ENCODE data around the gene NCR1. TPM values are rescaled to one million over a fixed set of nuclear protein-coding genes. Genes with fewer than 3 reads are reported as not detected.
"Not testable (repeated sequence)": the region's sequence is repeated elsewhere in the genome, so short reads cannot be mapped to it uniquely, and the experiment has no call there.

Gene NCR1
- total RNA-seq, 2 donors from 2014 or later = not detected

- Histone ChIP-seq H3K4me3 (no peak overlapping the region), H3K27me3 (no peaks in the 10 kb centered on the region), H3K9me3 (no peaks in the 10 kb centered on the region), H3K36me3 (no peaks in the 10 kb centered on the region), H3K4me1 (no peaks in the 10 kb centered on the region), H3K27ac (no peak overlapping the region)
- DNase-seq (ENCODE audit: low spot score) = no peak
- TF ChIP-seq, protein P1, sequence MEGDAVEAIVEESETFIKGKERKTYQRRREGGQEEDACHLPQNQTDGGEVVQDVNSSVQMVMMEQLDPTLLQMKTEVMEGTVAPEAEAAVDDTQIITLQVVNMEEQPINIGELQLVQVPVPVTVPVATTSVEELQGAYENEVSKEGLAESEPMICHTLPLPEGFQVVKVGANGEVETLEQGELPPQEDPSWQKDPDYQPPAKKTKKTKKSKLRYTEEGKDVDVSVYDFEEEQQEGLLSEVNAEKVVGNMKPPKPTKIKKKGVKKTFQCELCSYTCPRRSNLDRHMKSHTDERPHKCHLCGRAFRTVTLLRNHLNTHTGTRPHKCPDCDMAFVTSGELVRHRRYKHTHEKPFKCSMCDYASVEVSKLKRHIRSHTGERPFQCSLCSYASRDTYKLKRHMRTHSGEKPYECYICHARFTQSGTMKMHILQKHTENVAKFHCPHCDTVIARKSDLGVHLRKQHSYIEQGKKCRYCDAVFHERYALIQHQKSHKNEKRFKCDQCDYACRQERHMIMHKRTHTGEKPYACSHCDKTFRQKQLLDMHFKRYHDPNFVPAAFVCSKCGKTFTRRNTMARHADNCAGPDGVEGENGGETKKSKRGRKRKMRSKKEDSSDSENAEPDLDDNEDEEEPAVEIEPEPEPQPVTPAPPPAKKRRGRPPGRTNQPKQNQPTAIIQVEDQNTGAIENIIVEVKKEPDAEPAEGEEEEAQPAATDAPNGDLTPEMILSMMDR (IDR thresholded peaks at IDR 0.05) = no peak
Observed at GRCh38 chr19:54893406-54893805, 12.5 kb upstream of the NCR1 start.

DNA sequence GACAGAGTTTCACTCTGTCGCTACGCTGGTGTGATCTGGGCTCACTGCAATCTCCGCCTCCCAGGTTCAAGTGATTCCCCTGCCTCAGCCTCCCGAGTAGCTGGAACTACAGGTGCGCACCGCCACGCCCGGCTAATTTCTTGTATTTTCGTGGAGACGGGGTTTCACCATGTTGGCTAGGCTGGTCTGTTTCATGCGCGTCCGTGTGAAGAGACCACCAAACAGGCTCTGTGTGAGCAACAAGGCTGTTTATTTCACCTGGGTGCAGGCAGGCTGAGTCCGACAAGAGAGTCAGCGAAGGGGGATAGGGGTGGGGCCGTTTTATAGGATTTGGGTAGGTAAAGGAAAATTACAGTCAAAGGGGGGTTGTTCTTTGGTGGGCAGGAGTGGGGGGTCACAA is 11.8 kb upstream of the NCR1 start:
- not testable (repeated sequence) for H3K4me1 ChIP-seq, H3K27me3 ChIP-seq, H3K4me3 ChIP-seq

GRCh38 chr19:54896036-54896435 is 9.9 kb upstream of the NCR1 start:
- no peak overlapping the region for H3K27ac ChIP-seq
- TF ChIP-seq, protein P1 (IDR thresholded peaks at IDR 0.05) = no peak
- no peak for DNase-seq (ENCODE audit: low spot score)
- no peaks in the 10 kb centered on the region for H3K27me3 ChIP-seq
- H3K4me1 ChIP-seq = no peaks in the 10 kb centered on the region
- H3K36me3 ChIP-seq = no peaks in the 10 kb centered on the region
- no peaks in the 10 kb centered on the region for H3K9me3 ChIP-seq
- no peak overlapping the region for H3K4me3 ChIP-seq

More for the DNA sequence above, 11.8 kb upstream of the NCR1 start:
- DNase-seq (ENCODE audit: low spot score); H3K27ac ChIP-seq; H3K36me3 ChIP-seq; H3K9me3 ChIP-seq: not testable (repeated sequence)

DNA sequence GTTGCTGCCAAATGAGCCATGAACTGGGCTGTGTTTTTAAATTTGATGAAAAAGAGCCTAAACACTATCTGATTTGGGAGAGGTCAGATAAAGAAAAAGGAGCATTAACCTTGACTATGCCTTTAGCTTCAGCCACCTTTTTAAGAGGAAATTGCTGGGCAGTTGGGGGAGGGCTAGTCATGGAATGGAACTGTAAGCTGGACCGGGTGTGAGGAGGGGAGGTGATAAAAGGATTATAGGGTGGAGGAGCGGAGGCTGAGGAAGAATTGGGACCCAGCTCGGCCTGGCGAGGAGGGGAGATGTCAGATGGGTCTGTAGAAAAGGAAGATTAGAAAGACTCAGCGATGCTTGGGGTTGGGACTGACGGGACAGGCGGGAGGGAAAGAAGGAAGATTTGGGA is 7.3 kb upstream of the NCR1 start:
- not testable (repeated sequence) for H3K27me3 ChIP-seq; DNase-seq (ENCODE audit: low spot score); H3K27ac ChIP-seq; H3K9me3 ChIP-seq; H3K4me3 ChIP-seq; H3K4me1 ChIP-seq; H3K36me3 ChIP-seq

- not testable (repeated sequence) for H3K27ac ChIP-seq; H3K36me3 ChIP-seq; H3K9me3 ChIP-seq; DNase-seq (ENCODE audit: low spot score); H3K27me3 ChIP-seq; H3K4me3 ChIP-seq; H3K4me1 ChIP-seq
Observed at GRCh38 chr19:54899646-54900045, 6.3 kb upstream of the NCR1 start.

DNA sequence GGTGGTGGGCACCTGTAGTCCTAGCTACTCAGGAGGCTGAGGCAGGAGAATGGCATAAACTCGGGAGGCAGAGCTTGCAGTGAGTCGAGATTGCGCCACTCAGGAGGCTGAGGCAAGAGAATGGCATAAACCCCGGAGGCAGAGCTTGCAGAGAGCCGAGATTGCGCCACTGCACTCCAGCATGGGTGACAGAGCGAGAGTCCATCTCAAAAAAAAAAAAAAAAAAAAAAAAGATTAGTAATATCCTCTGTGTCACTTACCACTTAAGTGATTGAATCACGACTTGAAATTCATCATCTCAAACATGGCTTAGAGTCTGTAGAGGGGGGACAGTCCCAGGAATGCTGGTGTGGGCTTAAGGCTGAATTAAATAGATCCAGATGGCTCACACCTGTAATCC is 4.8 kb upstream of the NCR1 start:
- H3K4me3 ChIP-seq; H3K36me3 ChIP-seq; H3K27me3 ChIP-seq; H3K9me3 ChIP-seq; H3K4me1 ChIP-seq; H3K27ac ChIP-seq; DNase-seq (ENCODE audit: low spot score): not testable (repeated sequence)

DNA sequence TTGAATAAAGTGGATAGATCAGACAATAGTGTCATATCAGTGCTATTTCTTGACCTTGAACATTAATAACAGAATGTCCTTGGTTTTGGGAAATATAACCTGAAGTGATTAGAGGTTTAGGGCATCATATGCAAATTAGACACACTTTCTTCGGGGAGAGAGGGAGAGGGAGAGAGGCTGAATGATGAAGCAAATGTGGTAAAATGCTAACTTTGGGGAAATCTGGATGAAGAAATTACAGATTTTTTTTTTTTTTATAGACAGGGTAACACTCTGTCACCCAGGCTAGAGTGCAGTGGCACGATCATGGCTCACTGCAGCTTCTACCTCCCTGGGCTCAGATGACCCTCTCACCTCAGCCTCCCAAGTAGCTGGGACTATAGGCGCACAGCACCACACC is 3.9 kb upstream of the NCR1 start:
- H3K4me3 ChIP-seq = no peak overlapping the region
- TF ChIP-seq, protein P1 (IDR thresholded peaks at IDR 0.05) = no peak
- no peaks in the 10 kb centered on the region for H3K9me3 ChIP-seq
- H3K36me3 ChIP-seq = no peaks in the 10 kb centered on the region
- H3K27me3 ChIP-seq = no peaks in the 10 kb centered on the region
- H3K27ac ChIP-seq = no peak overlapping the region
- no peak for DNase-seq (ENCODE audit: low spot score)
- H3K4me1 ChIP-seq = no peaks in the 10 kb centered on the region

DNA sequence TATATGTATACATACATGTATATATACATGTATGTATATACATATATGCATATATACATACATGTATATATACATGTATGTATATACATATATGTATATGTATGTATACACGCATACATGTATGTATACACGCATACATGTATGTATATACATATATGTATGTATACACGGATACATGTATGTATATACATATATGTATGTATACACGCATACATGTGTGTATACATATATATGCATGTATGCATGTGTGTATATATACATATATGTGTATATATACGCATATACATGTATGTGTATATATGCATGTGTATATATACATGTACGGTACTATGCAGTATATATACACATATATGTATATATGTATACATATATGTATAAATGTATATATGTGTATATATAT is 2.6 kb upstream of the NCR1 start:
- Histone ChIP-seq H3K4me1 (no peaks in the 10 kb centered on the region), H3K4me3 (no peak overlapping the region), H3K27ac (no peak overlapping the region), H3K27me3 (no peaks in the 10 kb centered on the region), H3K9me3 (no peaks in the 10 kb centered on the region), H3K36me3 (no peaks in the 10 kb centered on the region)
- DNase-seq (ENCODE audit: low spot score) = no peak
- TF ChIP-seq, protein P1 (IDR thresholded peaks at IDR 0.05) = no peak

- not testable (repeated sequence) for H3K9me3 ChIP-seq; H3K4me1 ChIP-seq; H3K4me3 ChIP-seq; DNase-seq (ENCODE audit: low spot score); H3K27ac ChIP-seq; H3K27me3 ChIP-seq; H3K36me3 ChIP-seq
Observed at GRCh38 chr19:54904261-54904660, 1.7 kb upstream of the NCR1 start.
